NT2/D1 (cell line): ENCODE data around the gene ABCC12.
"Not testable (repeated sequence)": the region's sequence is repeated elsewhere in the genome, so short reads cannot be mapped to it uniquely, and the experiment has no call there.

Experiments used
- DNase-seq: peaks from one replicate; pipeline ENCODE4 v3.0.0-alpha.2; 2011; ENCODE audit warnings: low read depth, low spot score
- H3K27me3 ChIP-seq: 2 replicates; pipeline ENCODE4 v1.6.0; 2011; ENCODE audit warnings: mild to moderate bottlenecking; ENCODE audit not compliant: insufficient read length, insufficient read depth
- H3K36me3 ChIP-seq: 2 replicates; pipeline ENCODE4 v1.6.1; 2011; ENCODE audit warnings: mild to moderate bottlenecking, low read length, mixed read lengths; ENCODE audit not compliant: insufficient read depth, insufficient read length
- H3K4me1 ChIP-seq: 2 replicates; pipeline ENCODE4 v1.5.1; 2011; ENCODE audit not compliant: insufficient read depth, insufficient read length
- H3K4me3 ChIP-seq: 2 replicates; pipeline ENCODE4 v1.5.1; 2011; ENCODE audit warnings: low read depth; ENCODE audit not compliant: insufficient read length
- H3K9ac ChIP-seq: 2 replicates; pipeline ENCODE4 v1.6.0; 2011; ENCODE audit warnings: low read depth; ENCODE audit not compliant: insufficient read length
- H3K9me3 ChIP-seq: 2 replicates; pipeline ENCODE4 v1.5.1; 2011; ENCODE audit warnings: mild to moderate bottlenecking, low read length; ENCODE audit not compliant: insufficient read depth
- SUZ12 ChIP-seq: IDR thresholded peaks from 2 replicates; pipeline ENCODE4 v1.6.1; 2011; ENCODE audit not compliant: insufficient read length, insufficient read depth; ENCODE audit errors: extremely low read depth
- YY1 ChIP-seq: IDR thresholded peaks from 2 replicates; pipeline ENCODE4 v1.6.1; 2011; ENCODE audit not compliant: insufficient read length, insufficient read depth
- ZNF274 ChIP-seq: IDR thresholded peaks from 2 replicates; pipeline ENCODE4 v1.6.1; 2011; ENCODE audit warnings: mild to moderate bottlenecking, low read depth, low read length

ABCC12 gene

GRCh38 chr16:48193846-48194245 lies 38.1 kb upstream of the ABCC12 start:
- no peak overlapping the region for H3K4me3 ChIP-seq
- H3K27me3 ChIP-seq, result no peaks in the 10 kb centered on the region
- TF ChIP-seq YY1 (no peak), ZNF274 (no peak), SUZ12 (no peak)
- no peak for DNase-seq
- no peaks in the 10 kb centered on the region for H3K36me3 ChIP-seq
- no peaks in the 10 kb centered on the region for H3K9me3 ChIP-seq
- H3K4me1 ChIP-seq, result no peaks in the 10 kb centered on the region
- no peak overlapping the region for H3K9ac ChIP-seq

GRCh38 chr16:48188449-48189102 lies 32.8 kb upstream of the ABCC12 start:
- no peaks in the 10 kb centered on the region for H3K4me1 ChIP-seq
- no peaks in the 10 kb centered on the region for H3K27me3 ChIP-seq
- H3K4me3 ChIP-seq, result no peak overlapping the region
- H3K36me3 ChIP-seq, result no peaks in the 10 kb centered on the region
- DNase-seq, result no peak
- TF ChIP-seq YY1, result no peak
- TF ChIP-seq SUZ12, result no peak
- no peak for TF ChIP-seq ZNF274
- no peaks in the 10 kb centered on the region for H3K9me3 ChIP-seq
- no peak overlapping the region for H3K9ac ChIP-seq

- no peak for DNase-seq
- TF ChIP-seq YY1 (no peak), SUZ12 (no peak), ZNF274 (no peak)
- Histone ChIP-seq H3K27me3 (no peaks in the 10 kb centered on the region), H3K4me1 (no peaks in the 10 kb centered on the region), H3K4me3 (no peak overlapping the region), H3K36me3 (no peaks in the 10 kb centered on the region), H3K9ac (no peak overlapping the region), H3K9me3 (no peaks in the 10 kb centered on the region)
Observed at GRCh38 chr16:48187779-48188178, 32.0 kb upstream of the ABCC12 start.

GRCh38 chr16:48184681-48185080 lies 28.9 kb upstream of the ABCC12 start:
- DNase-seq, result no peak

GRCh38 chr16:48182979-48183537 lies 27.3 kb upstream of the ABCC12 start:
- H3K27me3 ChIP-seq, result no peaks in the 10 kb centered on the region
- no peak for DNase-seq
- H3K4me1 ChIP-seq, result no peaks in the 10 kb centered on the region
- no peaks in the 10 kb centered on the region for H3K36me3 ChIP-seq
- H3K9me3 ChIP-seq, result no peaks in the 10 kb centered on the region
- no peak for TF ChIP-seq YY1
- no peak for TF ChIP-seq ZNF274
- TF ChIP-seq SUZ12, result no peak
- no peak overlapping the region for H3K4me3 ChIP-seq
- no peak overlapping the region for H3K9ac ChIP-seq

More at GRCh38 chr16:48184681-48185080, 28.9 kb upstream of the ABCC12 start:
- Histone ChIP-seq H3K4me1 (no peaks in the 10 kb centered on the region), H3K9ac (no peak overlapping the region), H3K36me3 (no peaks in the 10 kb centered on the region), H3K27me3 (no peaks in the 10 kb centered on the region), H3K4me3 (no peak overlapping the region), H3K9me3 (no peaks in the 10 kb centered on the region)
- TF ChIP-seq ZNF274 (no peak), SUZ12 (no peak), YY1 (no peak)

GRCh38 chr16:48181746-48182520 lies 26.1 kb upstream of the ABCC12 start:
- not testable (repeated sequence) for H3K9ac ChIP-seq, H3K36me3 ChIP-seq, DNase-seq, H3K9me3 ChIP-seq, H3K4me3 ChIP-seq, H3K4me1 ChIP-seq, H3K27me3 ChIP-seq

- Histone ChIP-seq H3K27me3 (no peaks in the 10 kb centered on the region), H3K4me1 (no peaks in the 10 kb centered on the region)
- TF ChIP-seq SUZ12 (no peak), ZNF274 (no peak), YY1 (no peak)
Observed at GRCh38 chr16:48180868-48181480, 25.2 kb upstream of the ABCC12 start.

More at GRCh38 chr16:48180868-48181480, 25.2 kb upstream of the ABCC12 start:
- Histone ChIP-seq H3K9ac (no peak overlapping the region), H3K36me3 (no peaks in the 10 kb centered on the region), H3K4me3 (no peak overlapping the region), H3K9me3 (no peaks in the 10 kb centered on the region)
- no peak for DNase-seq
